K562 treated with DMSO at 1 percent for 12 hours (cell line): ENCODE data around the gene ZNF599. TPM values are rescaled to one million over a fixed set of nuclear protein-coding genes. Genes with fewer than 3 reads are reported as not detected.

Experiments
- total RNA-seq: library from RNA; unstranded; fragments of 300-600 nt; gene quantifications from 2 replicates; pipeline ENCODE4 v1.2.3, GENCODE V29; 2022; ENCODE audit not compliant: insufficient read depth

Gene ZNF599
- total RNA-seq: 5.3 and 7.2 TPM in 2 replicates

GRCh38 chr19:34772697-34773554, at the start of gene ZNF599:
ZNF599 (minus strand) TSS chr19:34773215; CDS start chr19:34772841, 374 bp downstream.

GRCh38 chr19:34733746-34734536, 39.1 kb downstream of the ZNF599 start, which contains the start of gene ZNF181:
ZNF181 (plus strand) TSS chr19:34734243; CDS start chr19:34735038, 795 bp downstream.

Other genes with a start within 250 kb of the ZNF599 start
- gene SCGB2B2, start 96.1 kb downstream of the ZNF599 start, total RNA-seq: not detected in 2 replicates
- gene ZNF302, start 95.5 kb downstream of the ZNF599 start, total RNA-seq: 0.63 and 0.67 TPM in 2 replicates
- gene ZNF181, start 39.0 kb downstream of the ZNF599 start, total RNA-seq: 8.1 and 11.1 TPM in 2 replicates
- gene ZNF30, start 153.7 kb upstream of the ZNF599 start, total RNA-seq: 6.7 and 8.4 TPM in 2 replicates
- 2.6 and 8.0 TPM in 2 replicates for gene ZNF792, start 191.0 kb upstream of the ZNF599 start, total RNA-seq
- 69.5 and 86.1 TPM in 2 replicates for gene GRAMD1A, start 227.1 kb upstream of the ZNF599 start, total RNA-seq